Measurements from ENCODE around the gene RTN4R. TPM values are rescaled to one million over a fixed set of nuclear protein-coding genes. Genes with fewer than 3 reads are reported as not detected.

The RTN4R gene
- total and polyA plus RNA-seq, 2 experiments from 2014 or later, result 10.6 to 38.4 TPM

DNA sequence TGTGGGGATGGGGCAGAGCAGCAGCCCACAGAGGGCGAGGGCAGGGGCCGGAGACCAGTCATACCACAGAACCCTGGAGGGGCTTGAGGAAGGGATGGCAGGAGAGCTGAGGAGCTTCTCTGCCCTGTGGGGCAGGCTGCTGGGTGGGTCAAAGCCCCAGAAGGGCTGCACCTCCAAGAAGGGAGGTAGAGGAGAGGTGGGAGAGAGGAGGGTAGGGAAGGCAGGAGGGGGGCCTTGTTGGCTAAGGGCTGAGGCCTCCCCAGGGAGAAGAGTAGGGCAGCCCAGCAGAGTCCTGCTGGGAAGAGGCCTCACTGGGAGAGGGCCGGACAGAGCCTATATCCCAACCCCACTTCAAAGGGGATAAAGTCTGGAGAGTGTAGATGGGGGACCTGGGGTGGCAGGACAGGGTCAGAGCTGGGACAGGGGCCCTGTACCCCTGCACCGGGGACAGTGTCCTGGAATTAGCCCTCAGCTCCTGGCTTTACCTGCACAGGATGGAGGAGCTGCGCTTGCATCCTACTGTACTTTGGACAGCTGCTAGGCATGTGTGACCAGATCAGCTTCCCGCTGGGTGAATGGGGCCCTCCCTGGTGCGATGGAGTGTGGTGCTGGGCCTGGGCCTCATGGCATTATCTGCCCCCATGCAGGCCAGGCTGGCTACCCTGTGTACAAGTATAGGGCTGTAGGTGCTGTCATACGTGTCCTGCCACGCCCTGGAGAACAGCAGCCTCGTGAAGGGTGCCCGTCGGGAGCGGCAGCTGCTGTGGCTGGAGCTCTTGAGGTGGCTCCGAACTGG lies 44.5 kb upstream of the RTN4R start:
- no peaks in the 10 kb centered on the region for H3K36me3 Mint-ChIP-seq (ENCODE audit: low read depth)
- H2AFZ ChIP-seq, result no peak overlapping the region
- peaks cover 9% of the 10 kb centered on the region for H3K4me1 Mint-ChIP-seq
- H3K27me3 Mint-ChIP-seq (ENCODE audit: insufficient read depth, low read depth, poor library complexity), result peaks cover 5% of the 10 kb centered on the region
- no peak overlapping the region for H3K4me2 ChIP-seq
- H3K27ac ChIP-seq (ENCODE audit: low read depth), result no peak overlapping the region
- H3K36me3 ChIP-seq (ENCODE audit: insufficient read depth), result no peaks in the 10 kb centered on the region
- no peak overlapping the region for H3K4me3 Mint-ChIP-seq
- DNase-seq (ENCODE audit: low spot score) (no peak), ATAC-seq (no peak)
- H3K4me1 ChIP-seq (ENCODE audit: insufficient read depth), result no peaks in the 10 kb centered on the region; the same call in 1 of the 2 replicates
- 0 out of 2 replicates have a peak, but pooled peaks cover 2% of the 10 kb centered on the region for H4K20me1 ChIP-seq (replicated peaks; ENCODE audit: insufficient read depth)
- no peaks in the 10 kb centered on the region for H3K9me3 Mint-ChIP-seq
- no peaks in the 10 kb centered on the region for H3F3A ChIP-seq (replicated peaks; ENCODE audit: low read depth)
- H3K79me2 ChIP-seq (replicated peaks; ENCODE audit: insufficient read depth), result peaks cover 10% of the 10 kb centered on the region
- H3K27me3 ChIP-seq (ENCODE audit: insufficient read depth), result no peaks in the 10 kb centered on the region
- TF ChIP-seq, protein P1, sequence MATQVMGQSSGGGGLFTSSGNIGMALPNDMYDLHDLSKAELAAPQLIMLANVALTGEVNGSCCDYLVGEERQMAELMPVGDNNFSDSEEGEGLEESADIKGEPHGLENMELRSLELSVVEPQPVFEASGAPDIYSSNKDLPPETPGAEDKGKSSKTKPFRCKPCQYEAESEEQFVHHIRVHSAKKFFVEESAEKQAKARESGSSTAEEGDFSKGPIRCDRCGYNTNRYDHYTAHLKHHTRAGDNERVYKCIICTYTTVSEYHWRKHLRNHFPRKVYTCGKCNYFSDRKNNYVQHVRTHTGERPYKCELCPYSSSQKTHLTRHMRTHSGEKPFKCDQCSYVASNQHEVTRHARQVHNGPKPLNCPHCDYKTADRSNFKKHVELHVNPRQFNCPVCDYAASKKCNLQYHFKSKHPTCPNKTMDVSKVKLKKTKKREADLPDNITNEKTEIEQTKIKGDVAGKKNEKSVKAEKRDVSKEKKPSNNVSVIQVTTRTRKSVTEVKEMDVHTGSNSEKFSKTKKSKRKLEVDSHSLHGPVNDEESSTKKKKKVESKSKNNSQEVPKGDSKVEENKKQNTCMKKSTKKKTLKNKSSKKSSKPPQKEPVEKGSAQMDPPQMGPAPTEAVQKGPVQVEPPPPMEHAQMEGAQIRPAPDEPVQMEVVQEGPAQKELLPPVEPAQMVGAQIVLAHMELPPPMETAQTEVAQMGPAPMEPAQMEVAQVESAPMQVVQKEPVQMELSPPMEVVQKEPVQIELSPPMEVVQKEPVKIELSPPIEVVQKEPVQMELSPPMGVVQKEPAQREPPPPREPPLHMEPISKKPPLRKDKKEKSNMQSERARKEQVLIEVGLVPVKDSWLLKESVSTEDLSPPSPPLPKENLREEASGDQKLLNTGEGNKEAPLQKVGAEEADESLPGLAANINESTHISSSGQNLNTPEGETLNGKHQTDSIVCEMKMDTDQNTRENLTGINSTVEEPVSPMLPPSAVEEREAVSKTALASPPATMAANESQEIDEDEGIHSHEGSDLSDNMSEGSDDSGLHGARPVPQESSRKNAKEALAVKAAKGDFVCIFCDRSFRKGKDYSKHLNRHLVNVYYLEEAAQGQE (IDR thresholded peaks at IDR 0.05; ENCODE audit: unreplicated experiment), result no peak
- TF ChIP-seq POLR2AphosphoS5 (IDR thresholded peaks at IDR 0.05; ENCODE audit: low read depth) (no peak), ZNF331 (CRISPR knock-in tag; IDR thresholded peaks at IDR 0.05; ENCODE audit: low read depth) (no peak), JUNB (IDR thresholded peaks at IDR 0.05; ENCODE audit: unreplicated experiment) (no peak), NANOG (IDR thresholded peaks at IDR 0.05; ENCODE audit: borderline replicate concordance) (no peak), STAT1 (IDR thresholded peaks at IDR 0.05; ENCODE audit: unreplicated experiment) (no peak), EZH2 (IDR thresholded peaks at IDR 0.05; ENCODE audit: low read depth, unreplicated experiment) (no peak), ZNF114 (CRISPR knock-in tag; IDR thresholded peaks at IDR 0.05) (no peak), CREB1 (CRISPR knock-in tag; IDR thresholded peaks at IDR 0.05; ENCODE audit: low read depth) (no peak), EZH2phosphoT487 (IDR thresholded peaks at IDR 0.05; ENCODE audit: unreplicated experiment) (no peak)
- TF ChIP-seq, protein P2, sequence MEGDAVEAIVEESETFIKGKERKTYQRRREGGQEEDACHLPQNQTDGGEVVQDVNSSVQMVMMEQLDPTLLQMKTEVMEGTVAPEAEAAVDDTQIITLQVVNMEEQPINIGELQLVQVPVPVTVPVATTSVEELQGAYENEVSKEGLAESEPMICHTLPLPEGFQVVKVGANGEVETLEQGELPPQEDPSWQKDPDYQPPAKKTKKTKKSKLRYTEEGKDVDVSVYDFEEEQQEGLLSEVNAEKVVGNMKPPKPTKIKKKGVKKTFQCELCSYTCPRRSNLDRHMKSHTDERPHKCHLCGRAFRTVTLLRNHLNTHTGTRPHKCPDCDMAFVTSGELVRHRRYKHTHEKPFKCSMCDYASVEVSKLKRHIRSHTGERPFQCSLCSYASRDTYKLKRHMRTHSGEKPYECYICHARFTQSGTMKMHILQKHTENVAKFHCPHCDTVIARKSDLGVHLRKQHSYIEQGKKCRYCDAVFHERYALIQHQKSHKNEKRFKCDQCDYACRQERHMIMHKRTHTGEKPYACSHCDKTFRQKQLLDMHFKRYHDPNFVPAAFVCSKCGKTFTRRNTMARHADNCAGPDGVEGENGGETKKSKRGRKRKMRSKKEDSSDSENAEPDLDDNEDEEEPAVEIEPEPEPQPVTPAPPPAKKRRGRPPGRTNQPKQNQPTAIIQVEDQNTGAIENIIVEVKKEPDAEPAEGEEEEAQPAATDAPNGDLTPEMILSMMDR (conservative IDR thresholded peaks at IDR 0.05; ENCODE audit: low read depth in 2 of 2), result no peak
- TF ChIP-seq, protein P3, sequence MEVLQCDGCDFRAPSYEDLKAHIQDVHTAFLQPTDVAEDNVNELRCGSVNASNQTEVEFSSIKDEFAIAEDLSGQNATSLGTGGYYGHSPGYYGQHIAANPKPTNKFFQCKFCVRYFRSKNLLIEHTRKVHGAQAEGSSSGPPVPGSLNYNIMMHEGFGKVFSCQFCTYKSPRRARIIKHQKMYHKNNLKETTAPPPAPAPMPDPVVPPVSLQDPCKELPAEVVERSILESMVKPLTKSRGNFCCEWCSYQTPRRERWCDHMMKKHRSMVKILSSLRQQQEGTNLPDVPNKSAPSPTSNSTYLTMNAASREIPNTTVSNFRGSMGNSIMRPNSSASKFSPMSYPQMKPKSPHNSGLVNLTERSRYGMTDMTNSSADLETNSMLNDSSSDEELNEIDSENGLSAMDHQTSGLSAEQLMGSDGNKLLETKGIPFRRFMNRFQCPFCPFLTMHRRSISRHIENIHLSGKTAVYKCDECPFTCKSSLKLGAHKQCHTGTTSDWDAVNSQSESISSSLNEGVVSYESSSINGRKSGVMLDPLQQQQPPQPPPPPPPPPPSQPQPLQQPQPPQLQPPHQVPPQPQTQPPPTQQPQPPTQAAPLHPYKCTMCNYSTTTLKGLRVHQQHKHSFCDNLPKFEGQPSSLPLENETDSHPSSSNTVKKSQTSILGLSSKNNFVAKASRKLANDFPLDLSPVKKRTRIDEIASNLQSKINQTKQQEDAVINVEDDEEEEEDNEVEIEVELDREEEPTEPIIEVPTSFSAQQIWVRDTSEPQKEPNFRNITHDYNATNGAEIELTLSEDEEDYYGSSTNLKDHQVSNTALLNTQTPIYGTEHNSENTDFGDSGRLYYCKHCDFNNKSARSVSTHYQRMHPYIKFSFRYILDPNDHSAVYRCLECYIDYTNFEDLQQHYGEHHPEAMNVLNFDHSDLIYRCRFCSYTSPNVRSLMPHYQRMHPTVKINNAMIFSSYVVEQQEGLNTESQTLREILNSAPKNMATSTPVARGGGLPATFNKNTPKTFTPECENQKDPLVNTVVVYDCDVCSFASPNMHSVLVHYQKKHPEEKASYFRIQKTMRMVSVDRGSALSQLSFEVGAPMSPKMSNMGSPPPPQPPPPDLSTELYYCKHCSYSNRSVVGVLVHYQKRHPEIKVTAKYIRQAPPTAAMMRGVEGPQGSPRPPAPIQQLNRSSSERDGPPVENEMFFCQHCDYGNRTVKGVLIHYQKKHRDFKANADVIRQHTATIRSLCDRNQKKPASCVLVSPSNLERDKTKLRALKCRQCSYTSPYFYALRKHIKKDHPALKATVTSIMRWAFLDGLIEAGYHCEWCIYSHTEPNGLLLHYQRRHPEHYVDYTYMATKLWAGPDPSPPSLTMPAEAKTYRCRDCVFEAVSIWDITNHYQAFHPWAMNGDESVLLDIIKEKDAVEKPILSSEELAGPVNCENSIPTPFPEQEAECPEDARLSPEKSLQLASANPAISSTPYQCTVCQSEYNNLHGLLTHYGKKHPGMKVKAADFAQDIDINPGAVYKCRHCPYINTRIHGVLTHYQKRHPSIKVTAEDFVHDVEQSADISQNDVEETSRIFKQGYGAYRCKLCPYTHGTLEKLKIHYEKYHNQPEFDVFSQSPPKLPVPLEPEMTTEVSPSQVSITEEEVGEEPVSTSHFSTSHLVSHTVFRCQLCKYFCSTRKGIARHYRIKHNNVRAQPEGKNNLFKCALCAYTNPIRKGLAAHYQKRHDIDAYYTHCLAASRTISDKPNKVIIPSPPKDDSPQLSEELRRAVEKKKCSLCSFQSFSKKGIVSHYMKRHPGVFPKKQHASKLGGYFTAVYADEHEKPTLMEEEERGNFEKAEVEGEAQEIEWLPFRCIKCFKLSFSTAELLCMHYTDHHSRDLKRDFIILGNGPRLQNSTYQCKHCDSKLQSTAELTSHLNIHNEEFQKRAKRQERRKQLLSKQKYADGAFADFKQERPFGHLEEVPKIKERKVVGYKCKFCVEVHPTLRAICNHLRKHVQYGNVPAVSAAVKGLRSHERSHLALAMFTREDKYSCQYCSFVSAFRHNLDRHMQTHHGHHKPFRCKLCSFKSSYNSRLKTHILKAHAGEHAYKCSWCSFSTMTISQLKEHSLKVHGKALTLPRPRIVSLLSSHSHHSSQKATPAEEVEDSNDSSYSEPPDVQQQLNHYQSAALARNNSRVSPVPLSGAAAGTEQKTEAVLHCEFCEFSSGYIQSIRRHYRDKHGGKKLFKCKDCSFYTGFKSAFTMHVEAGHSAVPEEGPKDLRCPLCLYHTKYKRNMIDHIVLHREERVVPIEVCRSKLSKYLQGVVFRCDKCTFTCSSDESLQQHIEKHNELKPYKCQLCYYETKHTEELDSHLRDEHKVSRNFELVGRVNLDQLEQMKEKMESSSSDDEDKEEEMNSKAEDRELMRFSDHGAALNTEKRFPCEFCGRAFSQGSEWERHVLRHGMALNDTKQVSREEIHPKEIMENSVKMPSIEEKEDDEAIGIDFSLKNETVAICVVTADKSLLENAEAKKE (CRISPR knock-in tag; IDR thresholded peaks at IDR 0.05), result no peak
- TF ChIP-seq, protein P4, sequence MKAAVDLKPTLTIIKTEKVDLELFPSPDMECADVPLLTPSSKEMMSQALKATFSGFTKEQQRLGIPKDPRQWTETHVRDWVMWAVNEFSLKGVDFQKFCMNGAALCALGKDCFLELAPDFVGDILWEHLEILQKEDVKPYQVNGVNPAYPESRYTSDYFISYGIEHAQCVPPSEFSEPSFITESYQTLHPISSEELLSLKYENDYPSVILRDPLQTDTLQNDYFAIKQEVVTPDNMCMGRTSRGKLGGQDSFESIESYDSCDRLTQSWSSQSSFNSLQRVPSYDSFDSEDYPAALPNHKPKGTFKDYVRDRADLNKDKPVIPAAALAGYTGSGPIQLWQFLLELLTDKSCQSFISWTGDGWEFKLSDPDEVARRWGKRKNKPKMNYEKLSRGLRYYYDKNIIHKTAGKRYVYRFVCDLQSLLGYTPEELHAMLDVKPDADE (IDR thresholded peaks at IDR 0.05), result no peak
- no peak overlapping the region for H3K4me3 ChIP-seq
- no peaks in the 10 kb centered on the region for H3K9me2 ChIP-seq (ENCODE audit: insufficient read depth)
- no peak overlapping the region for H3K27ac Mint-ChIP-seq
